HL-60/S4 treated with phorbol 12-myristate 13-acetate at 8.2 ng/mL for 4 days and 3 days (cell line): ENCODE measurements around the gene ALS2.
"Not testable (repeated sequence)": the region's sequence is repeated elsewhere in the genome, so short reads cannot be mapped to it uniquely, and the experiment has no call there.

Source experiments
- in situ Hi-C: fragments of 300-500 bp; cut with MboI; formaldehyde crosslinking; loops from 2 replicates; pipeline ENCODE4 v1.15.0; 2022; ENCODE audit warnings: low sequenced_read_pairs

ALS2 gene

DNA sequence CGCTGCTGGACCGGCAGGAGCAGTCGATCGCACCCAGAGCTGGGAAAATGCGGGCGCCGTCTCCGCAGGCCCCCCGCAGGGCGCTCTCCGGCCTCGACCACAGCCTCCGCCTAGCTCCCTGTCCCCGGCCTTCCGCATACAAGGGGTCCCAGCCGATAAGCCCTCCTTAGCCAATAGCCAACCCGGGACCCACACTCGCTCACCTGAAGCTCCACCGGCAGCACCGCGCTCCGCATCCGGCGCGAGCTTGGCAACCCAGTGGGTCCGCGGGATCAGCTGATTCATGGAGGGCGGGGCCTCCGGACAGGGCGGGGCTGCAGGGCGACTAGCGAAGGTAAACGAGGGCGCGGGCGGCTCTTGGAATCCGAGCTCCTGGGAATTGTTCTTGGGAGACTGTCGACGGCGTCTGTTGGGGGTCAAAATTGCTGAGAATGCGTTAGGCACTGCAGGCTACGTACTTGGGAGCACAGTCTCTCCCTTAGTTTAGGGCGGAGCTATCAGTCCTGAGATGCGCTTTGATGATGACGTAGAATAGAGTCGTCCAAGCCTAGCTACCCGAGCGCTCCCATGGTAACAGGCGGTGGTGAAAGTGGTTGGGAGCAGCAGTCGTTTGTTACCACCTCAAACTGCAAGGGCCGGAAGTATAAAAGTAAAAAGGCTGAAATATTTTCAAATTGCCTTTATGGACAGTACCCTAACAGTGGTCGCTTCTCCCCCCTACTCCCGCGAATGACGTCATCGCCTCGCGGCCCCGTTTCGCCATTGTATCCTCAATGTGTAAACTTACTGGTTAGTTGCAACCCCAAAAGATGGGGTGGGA, at the start of gene ALS2:
ALS2 (minus strand) TSS at position 260 of the 820 bp plus-strand sequence. CDS start 12,048 bp downstream, outside the sequence.
- in situ Hi-C loops = loop anchor here (25.0 kb wide), 1 partner anchor 406 kb away; no protein-coding TSS in a partner anchor

DNA sequence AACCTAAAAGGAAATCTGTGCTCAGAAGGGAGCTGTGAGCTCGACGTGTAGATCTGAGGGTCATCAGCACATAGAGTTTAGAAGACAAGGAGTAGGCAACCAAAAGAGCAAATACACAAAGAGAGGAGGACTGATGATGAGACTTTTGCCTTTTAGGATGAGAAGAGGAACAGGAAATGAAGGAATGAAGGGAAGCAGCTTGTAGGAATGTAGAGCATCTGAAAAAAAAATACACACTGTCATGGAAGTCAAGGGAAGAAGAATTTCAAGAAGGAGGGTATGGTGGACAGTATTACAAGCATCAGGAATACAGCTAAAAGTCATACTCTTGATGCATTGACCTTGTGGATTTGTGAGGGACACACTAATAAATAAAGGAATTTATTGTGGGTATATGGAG, 47.5 kb upstream of the ALS2 start:
- in situ Hi-C loops = no loop called here

DNA sequence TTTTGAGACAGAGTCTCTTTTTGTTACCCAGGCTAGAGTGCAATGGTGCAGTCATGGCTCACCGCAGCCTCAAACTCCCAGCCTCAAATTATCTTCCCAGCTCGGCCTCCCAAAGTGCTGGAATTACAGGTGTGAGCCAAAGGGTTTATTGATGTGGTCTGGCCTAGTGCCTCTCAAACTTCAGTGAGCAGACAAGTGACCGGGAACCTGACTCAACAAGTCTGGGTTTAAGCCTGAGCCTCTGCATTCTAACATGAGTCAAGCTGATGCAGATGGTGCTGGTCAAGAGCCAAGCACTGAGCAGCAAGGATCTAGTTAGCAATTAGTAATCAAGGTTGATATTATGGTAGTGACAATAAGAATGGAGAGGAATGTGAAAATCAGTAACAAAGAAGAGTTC, 46.9 kb upstream of the ALS2 start:
- in situ Hi-C loops = no loop called here

DNA sequence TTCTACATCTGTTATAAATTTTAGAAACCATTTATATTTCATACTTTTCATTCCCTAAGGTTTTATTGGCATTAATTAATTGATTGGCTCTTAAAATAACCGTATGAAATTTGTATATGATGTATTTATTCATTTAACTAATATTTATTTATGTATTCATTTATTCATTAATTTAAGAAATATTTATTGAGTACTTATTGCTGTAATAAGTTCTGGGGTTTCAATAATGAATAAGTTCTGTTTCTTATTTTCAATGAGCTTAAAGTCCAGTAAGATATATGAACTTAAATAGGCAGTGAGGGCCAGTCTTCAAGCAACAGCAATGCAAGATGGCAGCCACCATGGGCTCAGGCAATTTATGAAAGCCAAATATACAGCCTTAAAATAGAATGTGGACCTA, 43.5 kb upstream of the ALS2 start:
- in situ Hi-C loops = no loop called here

DNA sequence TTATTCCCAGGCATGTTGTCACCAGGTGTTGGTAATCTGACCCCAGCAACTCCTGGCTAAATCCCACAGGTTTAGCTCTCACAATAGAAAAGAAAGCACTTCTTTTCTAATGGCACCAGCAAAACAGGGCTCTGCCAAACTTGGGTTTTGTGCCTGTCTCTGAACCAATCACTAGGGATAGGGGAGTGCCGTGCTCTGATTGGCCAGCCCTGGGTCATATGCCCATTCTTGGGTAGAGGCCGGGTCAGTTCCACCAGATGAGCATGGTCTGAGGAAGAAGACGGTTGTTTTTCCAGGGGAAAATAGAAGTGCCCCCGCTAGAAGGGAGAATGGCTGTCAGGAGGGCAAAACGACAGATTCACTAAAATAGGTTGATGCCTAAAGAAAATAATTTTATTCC, 40.3 kb upstream of the ALS2 start:
- in situ Hi-C loops = no loop called here

DNA sequence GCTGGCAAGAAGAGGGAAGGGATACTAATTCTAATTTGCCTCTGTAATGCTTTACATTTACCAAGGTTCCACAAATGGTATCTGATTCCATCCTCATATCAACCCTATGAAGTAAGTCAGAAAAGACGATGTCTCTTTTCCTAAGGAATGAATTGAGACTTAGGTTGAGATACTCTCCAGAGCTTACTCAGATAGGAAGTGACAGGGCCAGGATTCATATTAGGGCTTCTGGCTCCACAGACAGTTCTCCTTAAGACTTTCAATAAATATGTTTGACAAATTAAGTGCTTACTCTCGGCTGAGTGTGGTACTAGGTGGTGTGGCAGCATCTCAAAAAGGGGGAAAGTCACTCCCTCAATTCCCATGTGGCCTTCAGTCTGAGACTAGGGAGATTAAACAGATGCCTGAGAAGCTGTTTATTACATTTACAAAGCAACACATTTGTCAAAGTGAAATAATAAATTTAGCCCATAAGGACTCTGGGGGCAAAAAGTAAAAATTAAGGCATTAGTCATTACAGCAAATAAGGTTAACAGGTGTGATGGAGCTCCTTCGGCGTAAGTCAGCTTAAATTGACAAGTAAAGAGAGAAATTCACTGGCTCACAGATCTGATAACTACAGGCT, 39.8 kb upstream of the ALS2 start:
- in situ Hi-C loops = no loop called here

DNA sequence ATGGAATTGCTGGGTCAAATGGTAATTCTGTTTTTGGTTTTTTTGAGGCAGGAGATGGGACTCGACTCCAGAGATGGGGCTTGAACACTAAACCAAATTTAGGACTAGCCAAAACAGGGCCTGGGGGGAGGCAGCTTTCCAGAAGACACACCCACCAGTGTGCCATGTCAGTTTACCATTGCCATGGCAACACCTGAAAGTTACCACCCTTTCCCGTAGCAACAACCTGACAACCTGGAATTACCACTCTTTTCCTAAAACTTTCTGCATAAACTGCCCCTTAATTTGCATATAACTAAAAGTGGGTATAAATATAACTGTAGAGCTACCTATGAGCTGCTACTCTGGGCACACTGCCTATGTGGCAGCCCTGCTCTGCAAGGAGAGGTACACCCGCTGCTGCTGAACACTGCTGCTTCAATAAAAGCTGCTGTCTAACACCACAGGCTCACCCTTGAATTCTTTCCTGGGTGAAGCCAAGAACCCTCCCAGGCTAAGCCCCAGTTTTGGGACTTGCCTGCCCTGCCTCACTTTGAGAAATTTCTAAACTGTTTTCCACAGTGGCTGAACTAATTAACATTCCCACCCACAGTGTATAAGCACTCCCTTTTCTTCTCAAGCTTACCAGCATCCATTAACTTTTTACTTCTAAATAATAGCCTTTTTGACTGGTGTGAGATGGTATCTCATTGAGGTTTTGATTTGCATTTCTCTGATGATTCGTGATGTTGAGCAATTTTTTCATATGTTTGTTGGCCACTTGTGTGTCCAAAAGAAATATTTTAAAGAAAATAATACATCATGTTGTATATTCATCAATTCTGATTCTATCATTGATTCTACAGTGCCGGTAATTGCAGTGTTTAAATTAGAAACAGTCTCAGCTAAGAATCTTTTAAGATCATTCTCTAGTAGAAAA, 36.2 kb upstream of the ALS2 start:
- in situ Hi-C loops = no loop called here

DNA sequence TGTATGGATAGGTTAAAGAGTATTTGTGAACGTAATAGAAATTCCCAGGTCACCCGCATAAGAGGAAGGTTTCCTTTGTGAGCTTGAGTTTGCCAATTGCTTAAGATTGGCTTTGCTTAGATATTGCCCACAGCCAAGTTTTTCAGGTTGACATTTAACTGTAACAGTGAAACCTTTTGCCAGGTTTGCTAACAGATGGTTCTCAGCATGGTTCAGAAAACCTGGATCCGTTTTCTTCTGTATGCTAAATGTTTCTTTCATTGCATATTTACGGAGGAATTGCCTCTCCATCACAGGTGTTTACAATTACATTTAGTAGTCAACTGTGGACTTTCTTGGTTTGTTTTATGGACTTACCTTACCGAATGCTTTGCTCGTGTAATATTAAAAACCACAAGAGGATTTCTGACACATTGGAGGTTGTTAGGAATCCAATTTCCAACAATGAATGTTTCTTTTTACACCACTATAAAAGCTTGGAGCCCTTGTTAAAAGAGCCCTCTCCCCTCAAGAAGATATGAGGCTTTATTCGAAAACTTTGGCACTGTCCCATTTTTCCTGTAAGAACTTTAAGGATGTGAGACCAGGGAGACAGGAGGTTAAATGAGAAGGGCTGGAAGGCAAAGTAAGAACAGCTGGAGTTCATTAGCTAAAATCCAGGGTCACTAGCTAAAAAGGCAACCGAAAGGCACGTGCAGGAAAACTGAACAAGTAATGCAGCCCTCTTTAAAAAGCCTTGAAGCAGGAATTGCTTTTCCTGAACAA, 33.4 kb upstream of the ALS2 start:
- in situ Hi-C loops = no loop called here

DNA sequence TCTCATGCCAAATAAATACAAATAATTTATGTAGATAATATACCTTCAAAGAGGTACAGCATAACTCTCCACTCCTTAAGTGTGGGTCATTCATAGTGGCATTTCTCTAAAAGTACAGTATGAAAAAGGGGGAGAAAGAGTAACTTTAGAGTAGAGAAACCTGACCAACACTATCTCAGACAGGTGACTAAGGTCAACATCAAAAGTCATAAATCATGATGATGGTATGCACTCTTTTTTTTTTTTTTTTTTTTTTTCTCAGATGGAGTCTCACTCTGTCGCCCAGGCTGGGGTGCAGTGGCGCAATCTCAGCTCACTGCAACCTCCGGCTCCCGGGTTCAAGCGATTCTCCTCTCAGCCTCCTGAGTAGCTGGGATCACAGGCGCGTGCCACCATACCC, 29.9 kb upstream of the ALS2 start:
- in situ Hi-C loops = not testable (repeated sequence)

DNA sequence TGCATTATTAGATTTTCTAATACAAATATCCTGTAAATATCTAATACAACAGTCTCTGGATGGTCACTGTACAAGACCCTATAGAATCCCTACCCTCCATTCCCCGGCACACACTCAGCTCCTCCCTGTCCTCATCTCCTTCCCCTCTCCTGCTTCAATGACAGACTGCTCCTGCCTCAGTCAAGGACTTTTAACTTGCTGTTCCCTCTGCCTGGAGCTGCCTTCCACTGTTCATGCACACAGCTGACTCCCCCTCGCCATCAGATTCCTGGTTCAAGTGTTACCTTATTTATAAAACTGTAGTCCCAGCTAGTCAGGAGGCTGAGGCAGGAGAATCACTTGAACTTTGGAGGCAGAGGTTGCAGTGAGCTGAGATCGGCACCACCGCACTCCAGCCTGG, 28.9 kb upstream of the ALS2 start:
- in situ Hi-C loops = no loop called here

DNA sequence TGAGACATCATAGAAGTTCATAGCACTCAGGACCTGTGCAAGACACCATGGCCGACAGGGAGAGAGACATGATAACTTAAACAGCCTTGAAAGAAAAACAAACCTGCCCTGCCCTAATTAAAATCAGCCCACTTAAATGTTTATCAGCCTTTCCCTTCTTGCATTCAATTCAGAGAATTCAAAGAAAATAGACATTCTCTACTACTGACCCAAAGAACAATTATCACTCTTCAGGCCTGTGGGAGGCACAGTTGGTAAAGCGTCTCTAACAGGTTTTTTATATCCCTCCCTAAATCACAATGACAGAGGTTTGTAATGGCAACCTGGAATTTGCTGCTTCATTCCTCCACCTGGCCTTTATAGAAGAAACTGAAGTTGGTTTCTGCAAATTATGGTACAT, 27.3 kb upstream of the ALS2 start:
- in situ Hi-C loops = no loop called here

DNA sequence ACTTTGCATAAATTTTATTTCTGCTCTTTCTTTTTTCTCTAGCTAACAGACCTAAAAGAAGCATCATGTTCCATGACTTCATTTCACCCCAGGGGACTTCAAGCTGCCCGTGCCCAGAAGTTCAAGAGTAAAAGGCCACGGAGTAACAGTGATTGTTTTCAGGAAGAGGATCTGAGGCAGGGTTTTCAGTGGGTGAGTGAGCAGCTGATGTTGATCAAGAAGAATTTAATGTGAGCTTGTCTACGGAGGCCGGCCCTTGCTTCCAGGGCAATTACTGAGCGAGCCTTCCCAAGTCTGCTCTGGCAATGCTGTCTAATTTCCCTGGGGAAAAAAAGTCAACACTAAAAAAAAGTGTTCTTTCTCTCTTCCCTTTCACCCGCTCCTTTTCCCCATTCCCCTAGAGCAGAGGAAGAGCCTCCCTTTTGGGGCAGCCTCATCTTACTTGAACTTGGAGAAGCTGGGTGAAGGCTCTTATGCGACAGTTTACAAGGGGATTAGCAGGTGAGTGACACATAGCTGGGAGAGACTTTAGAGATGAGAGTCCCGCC, 26.8 kb upstream of the ALS2 start:
- in situ Hi-C loops = no loop called here

DNA sequence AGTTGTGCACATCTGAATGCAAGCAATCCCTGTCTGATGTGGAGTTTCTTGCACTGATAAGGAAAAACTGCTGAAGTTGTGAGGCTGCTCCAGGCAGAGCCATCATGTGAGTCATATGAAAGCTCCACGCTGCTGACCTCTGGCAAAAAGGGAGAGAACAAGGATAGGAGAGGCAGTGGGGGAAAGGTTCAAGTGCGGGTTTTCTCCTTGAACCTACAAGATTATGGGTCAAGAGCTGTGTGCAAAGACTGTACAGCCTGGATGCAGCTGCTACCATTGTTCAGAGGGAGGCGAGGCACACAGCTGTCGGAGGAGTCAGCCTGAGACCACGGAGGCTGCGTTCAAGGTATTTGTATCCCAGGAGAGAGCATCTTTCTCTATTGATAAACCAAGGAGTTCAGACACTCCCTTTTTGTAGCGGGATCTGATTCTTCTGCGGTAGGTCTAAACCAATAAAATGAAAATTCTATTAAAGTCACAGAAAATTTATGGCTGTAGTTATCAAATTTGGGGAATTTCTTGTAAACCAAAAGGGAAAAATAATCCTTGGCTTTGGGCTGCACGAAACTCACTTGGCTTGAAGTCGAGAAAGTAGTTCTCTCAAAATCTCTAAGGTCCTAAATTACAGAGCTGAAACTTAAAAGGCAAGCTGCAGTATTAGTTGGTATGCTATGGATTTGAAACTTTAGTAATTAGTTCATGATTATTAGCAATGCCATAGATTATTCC, 25.9 kb upstream of the ALS2 start, which contains the start of gene CDK15:
CDK15 (plus strand) TSS at position 96 of the 729 bp plus-strand sequence; CDS start at position 224, 128 bp downstream.
- in situ Hi-C loops = no loop called here

DNA sequence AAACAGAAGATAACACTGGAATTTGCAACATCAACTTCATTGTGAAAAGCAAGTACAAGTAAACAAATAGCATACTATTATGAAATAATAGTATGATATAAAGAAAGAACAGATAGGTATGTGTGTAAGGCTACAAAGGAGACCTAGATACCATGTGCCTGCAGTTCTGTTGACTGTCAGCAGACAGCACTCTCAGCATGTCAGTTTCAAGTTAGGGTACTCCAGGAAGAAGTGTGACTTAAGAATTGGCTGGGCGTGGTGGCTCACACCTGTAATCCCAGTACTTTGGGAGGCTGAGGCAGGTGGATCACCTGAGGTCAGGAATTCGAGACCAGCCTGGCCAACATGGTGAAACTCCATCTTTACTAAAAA, 18.2 kb upstream of the ALS2 start:
- in situ Hi-C loops = loop anchor here (25.0 kb wide), 1 partner anchor 388 kb away; no protein-coding TSS in a partner anchor

DNA sequence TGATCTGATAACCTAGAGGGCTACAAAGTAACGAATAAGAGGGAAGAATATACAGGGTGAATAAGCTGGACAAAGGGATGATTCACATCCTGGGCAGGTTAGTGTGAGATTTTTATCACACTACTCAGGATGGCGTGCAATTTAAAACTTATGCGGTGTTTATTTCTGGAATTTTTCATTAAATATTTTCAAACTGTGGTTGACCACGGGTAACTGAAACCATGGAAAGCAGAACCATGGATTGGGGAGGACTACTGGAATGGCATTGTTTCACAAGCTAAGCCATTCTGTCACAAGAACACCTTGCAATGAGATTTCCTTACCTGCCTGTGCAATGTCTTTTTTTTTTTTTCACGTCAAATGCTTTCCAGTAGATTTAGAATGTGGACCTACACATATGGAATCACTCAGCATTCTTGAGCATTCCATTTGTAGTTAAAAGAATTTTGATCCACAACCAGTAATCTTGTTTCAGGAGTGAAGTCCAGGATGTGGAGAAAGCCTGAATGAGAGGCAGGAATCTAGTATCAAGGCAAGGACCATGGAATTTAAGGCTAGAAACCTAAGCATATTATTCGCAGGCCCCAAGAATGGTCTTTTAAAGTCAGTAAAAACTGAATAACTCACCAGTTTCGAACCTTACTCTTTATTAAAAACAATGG, 17.6 kb upstream of the ALS2 start:
- in situ Hi-C loops = loop anchor here (25.0 kb wide), 1 partner anchor 389 kb away; no protein-coding TSS in a partner anchor

DNA sequence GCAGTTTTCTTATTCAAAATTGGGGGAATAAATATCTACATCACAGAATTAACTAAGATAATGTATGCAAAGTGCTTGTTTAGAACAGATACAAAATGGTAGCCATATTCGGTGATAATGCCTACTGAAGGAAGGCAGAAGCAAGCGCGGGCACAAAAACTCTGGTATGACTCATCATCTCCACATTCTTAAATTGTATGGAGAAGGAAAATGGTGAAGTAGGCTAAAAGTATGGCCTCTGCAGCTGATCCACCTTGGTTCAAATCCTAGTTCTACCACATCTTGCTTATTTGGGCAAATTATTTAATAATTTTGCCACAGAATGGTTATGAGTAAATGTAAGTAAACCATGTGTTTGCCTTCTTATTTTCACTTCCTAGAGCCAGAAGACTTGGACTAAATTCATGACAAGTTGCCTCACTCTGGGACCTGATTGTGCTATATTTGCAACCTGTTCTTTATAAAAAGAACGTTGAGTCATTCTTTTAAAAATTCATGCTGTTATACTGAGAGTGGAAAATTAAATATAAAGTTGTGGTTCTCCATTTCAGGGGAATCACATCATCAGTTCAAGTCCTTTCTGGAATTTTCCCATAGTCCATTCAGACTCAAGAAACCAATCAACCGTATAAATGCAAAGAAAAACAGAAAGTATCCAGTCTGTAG, 16.6 kb upstream of the ALS2 start:
- in situ Hi-C loops = loop anchor here (25.0 kb wide), 1 partner anchor 390 kb away; no protein-coding TSS in a partner anchor

DNA sequence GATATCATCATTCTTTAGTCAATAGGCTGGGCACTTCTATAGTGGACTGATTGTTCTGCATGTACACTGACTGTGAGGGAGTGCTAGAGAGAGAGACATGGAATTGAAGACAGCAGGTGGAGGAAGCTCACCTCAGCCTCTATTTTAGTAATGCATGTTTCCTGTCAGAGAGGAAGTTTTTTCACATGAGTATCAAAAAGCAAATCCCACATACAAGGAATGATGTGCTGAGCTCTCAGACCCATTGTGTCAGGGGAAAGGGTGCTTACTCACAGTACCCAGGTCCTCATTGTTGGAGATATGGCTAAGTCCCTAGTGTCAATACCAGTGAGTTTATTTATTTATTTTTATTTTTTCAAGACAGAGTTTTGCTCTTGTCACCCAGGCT, 15.7 kb upstream of the ALS2 start:
- in situ Hi-C loops = loop anchor here (25.0 kb wide), 1 partner anchor 391 kb away; no protein-coding TSS in a partner anchor
